ENCODE data around the gene ASIC5.
"Not testable (repeated sequence)": the region's sequence is repeated elsewhere in the genome, so short reads cannot be mapped to it uniquely, and the experiment has no call there.

ASIC5 gene

DNA sequence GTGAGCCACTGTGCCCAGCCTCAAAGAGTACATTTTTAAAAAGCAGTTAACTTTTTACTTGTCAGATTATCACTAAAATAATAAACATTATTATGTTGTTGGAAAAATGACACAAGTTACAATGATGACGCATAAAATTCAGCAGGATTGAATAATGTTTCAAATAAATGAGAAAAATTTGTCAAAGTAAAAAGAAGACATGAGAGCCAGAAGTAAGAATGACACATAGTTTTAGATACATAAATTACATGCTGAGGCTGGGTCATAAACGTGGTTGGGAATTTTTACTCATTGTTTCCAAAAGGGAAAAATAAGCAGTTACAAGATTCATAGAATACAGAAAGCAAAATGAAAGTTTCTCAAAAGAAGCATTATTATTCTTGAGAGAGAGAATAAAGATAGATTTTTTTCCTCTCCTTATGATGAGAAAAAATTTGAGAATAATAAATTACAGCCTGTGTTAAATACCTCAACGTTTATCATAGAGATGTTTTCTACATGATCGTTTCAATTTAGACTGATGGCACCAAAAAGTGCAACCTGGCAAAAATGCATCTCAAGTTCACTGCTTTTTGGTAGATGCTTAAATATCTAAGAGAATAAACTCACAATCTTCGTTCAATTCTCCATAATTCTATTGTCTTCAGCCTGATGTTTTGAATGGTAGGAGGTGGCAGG is 66.8 kb downstream of the ASIC5 start:
- DNase-seq, result peak; percentile 61

DNA sequence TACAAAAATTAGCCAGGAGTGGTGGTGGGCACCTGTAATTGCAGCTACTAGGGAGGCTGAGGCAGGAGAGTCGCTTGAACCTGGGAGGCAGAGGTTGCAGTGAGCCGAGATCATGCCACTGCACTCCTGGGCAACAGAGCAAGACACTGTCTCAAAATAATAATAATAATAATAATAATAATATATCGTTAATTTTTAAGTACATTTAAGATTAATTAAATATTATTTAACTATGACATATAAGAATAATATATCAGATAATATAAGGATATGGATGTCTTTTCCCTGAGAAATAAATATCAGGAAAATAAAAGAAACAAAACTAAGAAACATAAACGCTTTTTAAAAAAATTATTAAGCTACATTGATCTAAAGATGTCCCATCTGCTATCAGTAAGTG is 68.5 kb downstream of the ASIC5 start:
- not testable (repeated sequence) for DNase-seq

DNA sequence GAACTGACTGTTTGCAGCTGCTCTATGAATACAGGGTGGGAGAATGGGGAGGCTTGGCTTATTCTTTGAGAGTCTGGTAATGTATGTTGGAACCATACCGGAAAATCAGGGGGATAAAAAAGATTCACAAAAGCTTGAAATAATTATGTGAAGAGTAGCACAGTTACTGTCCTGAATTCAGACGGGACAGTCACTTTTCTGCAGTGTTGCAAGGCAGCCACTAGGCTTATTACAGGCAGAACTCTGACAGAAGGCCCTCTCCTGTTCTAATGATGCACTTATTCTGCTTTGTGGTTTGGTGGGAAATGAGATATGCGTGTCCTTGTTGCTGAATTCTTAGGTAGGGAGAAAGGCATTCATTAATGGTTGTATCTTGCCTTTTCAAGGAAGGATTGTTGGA is 70.1 kb downstream of the ASIC5 start:
- DNase-seq, result peak; percentile 65

DNA sequence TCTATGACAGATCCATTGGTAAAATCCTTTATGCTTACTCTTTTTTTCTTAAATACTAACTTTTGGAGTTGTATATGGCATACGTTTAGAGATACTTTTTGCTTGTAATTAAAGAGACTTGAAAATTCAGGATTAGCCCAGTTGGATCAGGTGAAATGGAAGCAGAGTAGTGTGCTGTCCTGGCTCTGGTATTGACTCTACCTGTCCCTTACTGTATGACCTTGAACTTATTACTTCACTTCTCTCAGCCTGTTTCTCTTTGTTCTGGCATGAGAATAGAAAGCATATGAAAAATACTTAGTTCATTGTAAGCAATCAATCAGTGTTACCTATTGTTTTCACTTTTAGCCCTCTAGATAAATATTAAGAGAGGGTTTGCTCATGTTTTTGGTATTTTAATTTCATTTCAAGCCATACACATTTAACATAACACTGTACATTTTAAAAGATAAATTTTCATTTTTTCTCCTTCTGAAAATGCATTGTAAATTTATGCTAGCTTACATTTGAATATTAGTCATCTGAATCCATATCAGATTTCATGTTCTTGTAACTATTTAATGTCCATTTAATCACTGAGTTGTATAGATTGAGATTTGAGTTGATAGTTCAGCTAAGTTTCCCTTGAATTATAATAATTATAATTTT is 71.4 kb downstream of the ASIC5 start:
- no peak for DNase-seq

DNA sequence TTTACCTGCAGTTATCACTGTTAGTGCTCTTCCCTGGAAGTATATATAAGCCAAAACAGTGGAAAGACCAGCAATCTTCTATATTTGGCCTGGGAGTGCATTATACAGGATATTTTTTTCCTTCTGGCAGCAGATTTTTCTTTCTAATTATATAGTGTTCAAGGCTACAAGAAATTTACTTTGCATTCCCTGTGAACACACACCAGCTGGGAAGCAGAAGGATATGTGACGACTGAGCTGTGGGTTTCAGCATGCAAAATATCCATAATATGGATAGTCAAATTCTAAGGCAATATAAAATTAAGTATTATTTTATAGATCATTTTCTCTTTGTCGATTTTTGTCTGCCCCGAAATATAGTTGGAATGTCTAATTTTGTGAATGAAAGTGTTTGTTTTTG is 76.1 kb downstream of the ASIC5 start:
- DNase-seq, result no peak

DNA sequence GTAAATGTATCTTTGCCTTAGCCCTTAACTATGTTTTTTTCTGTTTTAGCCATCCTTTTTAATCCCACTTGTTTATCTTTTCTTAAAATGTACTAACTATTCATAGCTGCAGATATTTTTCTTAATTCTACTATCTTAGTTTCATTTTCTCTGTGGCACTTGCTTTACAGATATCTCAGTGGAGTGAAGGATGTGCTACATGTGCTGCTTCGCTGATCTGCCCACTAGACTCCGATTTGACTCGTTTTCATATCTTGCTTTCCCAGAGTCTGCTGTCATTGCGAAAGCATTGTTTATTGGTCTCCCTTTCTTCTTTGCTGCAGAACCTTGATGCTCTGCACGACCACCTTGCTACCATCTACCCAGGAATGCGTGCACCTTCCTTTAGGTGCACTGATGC is 76.7 kb downstream of the ASIC5 start:
- DNase-seq, result no peak

DNA sequence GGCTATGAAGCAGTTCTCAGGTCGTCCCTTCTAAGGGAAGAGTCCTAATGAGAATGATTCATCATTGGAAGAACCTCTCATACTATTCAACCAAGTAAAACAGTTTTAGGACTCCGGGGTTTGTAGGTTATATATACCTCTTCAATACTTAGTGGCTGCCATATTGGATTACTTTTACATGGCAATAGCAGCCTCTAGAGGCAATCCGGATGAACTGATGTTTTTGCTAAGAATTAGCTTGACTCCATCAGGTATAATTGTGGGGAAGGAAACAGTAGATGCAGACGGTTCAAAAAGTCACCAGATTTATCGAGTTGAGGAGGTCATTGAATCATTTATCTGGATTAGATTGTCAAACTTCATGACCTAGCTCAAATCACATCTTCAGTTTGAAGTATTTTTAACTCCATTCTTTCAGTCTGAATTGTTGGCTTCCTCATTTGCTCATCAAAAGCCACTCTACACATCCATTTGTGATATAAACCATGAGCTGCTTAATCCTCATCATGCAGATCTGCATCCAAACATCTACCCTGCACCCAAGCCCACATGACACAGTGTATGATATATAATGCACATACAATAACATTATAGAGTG is 78.9 kb downstream of the ASIC5 start:
- peak; percentile 66 for DNase-seq

DNA sequence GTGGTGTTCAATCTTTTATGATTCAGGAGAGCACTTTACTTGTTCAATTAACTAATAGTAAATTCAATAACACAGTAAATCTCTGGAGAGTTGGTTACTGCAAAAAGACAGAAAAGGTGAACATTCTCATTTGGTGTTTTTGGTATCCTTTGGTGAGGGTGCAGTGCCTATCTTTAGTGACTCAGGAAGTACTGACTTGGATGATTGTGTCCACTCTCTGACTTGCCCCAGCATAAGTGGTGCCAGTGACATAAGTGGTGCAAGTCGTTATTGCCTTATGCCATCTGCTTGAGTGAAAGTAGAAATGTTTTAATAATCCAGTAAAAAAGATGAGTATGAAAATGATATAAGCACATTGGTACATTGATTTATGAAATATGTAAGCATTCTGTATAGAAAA is 80.2 kb downstream of the ASIC5 start:
- DNase-seq, result no peak

DNA sequence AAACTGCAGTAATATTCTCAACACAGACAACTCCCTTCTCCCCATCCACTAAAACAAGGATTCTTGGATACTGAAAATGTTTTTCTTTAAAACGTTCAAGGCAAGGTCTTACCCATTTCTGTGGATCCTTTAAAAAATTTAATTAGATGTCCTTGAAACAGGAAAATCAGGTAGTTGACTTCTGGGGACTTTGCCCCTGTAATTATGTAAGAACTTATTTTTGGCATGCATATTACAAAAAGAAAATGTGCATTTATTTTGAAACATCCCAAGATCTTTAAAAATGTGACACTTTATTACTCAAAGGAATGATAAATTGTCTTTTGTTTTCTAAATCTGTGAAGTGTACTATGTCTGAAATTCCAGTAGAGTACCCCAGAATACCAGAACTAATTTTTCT is 81.4 kb downstream of the ASIC5 start:
- DNase-seq, result no peak

DNA sequence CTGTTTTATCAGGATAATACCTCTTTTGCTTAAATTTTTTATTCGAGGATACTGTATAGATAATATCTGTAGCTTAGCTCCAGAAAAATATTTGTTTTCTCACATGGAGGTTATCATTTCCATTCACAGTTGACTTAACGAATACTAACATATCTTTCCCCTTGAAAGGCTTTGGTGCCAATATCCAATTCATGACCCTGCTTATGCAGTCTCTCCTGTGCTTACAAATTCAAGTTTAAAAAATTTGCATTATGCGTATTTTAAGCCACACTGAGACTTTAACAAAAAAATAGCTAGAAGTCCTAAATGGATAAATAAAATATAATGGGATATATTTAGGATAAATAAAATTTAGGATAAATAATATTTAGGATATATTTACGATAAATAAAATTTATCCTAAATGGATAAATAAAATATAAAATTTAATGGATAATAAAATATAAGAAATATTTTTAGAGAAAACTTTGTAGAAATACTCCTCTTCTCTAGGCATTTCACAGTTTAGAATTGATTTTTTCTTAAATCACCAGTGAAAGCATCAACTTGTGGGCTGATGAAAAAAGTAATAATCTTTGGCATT is 84.7 kb downstream of the ASIC5 start:
- no peak for DNase-seq

DNA sequence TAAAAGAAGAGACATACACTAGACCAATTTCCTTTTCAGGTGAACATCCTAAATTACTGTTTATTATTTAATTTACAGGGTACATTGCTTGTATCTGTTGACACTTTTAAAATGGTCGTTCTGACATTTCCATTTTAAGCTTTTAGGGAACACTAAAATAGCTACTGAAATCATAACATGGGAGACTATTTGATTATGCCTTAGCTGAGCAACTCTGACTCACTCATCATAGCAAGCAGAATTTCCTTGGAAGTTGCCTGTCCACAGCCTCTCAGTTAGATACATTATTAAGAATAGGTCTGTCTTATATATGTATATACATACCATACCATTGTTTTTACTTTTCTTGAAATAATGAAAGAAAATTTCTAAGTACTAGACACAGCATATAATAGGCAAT is 85.3 kb downstream of the ASIC5 start:
- peak; percentile 40 for DNase-seq
